ENCODE measurements around the gene SDR42E1. TPM values are rescaled to one million over a fixed set of nuclear protein-coding genes. Genes with fewer than 3 reads are reported as not detected.

SDR42E1 gene
- total and polyA plus RNA-seq, 2 of the 4 experiments (the other 2 are of a cell fraction): 0.44 to 0.72 TPM

DNA sequence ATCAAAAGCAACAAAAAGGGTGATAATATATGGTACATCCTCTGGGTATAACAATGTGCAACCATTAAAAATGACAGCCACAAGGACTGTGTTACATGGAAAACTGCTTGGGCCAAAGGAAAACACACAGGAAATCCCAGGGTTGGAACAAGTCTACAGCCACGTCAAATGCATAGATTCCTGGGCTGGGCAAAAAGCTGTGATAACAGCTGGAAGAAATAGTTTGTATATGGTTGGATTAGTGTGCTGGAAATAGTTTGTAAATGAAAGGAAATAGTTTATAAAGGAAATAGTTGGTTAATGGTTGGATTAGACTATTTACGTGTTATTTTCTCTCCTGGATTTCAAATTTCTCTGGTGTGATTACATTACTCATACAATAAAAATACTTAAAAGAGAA, 26.4 kb upstream of the SDR42E1 start:
- Histone ChIP-seq H3K79me1 (ENCODE audit: low read depth in 1 of 2, low read length in 2 of 2) (no peaks in the 10 kb centered on the region; a peak in 1 of 4 replicates), H3K4me2 (ENCODE audit: low read depth, low read length) (no peak overlapping the region), H2BK120ac (ENCODE audit: low read depth, low read length) (no peak overlapping the region), H3K14ac (replicated peaks; ENCODE audit: low read depth, low read length) (no peak overlapping the region), H4K5ac (ENCODE audit: low read depth, low read length) (no peak overlapping the region), H3K4me3 (ENCODE audit: insufficient read depth, low read depth, low read length) (no peak overlapping the region), H3K18ac (ENCODE audit: low read depth, low read length) (no peak overlapping the region), H2AK9ac (replicated peaks; ENCODE audit: low read depth, low read length, poor library complexity) (no peak overlapping the region), H3K23ac (ENCODE audit: low read depth, low read length) (no peak overlapping the region), H2BK5ac (ENCODE audit: low read depth, low read length, poor library complexity, severe bottlenecking) (peak overlapping the region; percentile 85), H4K8ac (ENCODE audit: low read depth in 2 of 2, low read length in 2 of 2) (peak overlapping the region in 1 of 2 experiments; percentile 74; a peak in 1 of 4 replicates), H3K4ac (ENCODE audit: low read depth, low read length) (no peak overlapping the region), H3K9me1 (ENCODE audit: insufficient read depth, low read length) (peaks cover 3% of the 10 kb centered on the region; the same call in 1 of the 2 replicates), H2BK20ac (ENCODE audit: low read depth, low read length) (no peak overlapping the region), H3K9me3 (ENCODE audit: control insufficient read depth, insufficient read depth, low read length) (no peaks in the 10 kb centered on the region), H2BK15ac (ENCODE audit: low read depth, low read length) (no peak overlapping the region), H3K9ac (ENCODE audit: low read depth, low read length) (no peak overlapping the region), H3K27me3 (ENCODE audit: control insufficient read depth, insufficient read depth, low read length) (no peaks in the 10 kb centered on the region), H2AK5ac (ENCODE audit: low read depth, low read length) (no peak overlapping the region), H3K27ac (ENCODE audit: insufficient read depth, low read length) (no peak overlapping the region), H4K91ac (ENCODE audit: insufficient read depth, low read depth, low read length) (no peak overlapping the region), H3K36me3 (ENCODE audit: control insufficient read depth, insufficient read depth, low read length) (no peaks in the 10 kb centered on the region), H3K56ac (ENCODE audit: extremely low read depth, insufficient read depth, low read length) (no peak overlapping the region), H3K4me1 (ENCODE audit: control insufficient read depth, insufficient read depth, low read length) (peaks cover 13% of the 10 kb centered on the region), H2AFZ (replicated peaks; ENCODE audit: low read length, poor library complexity) (no peak overlapping the region), H4K20me1 (ENCODE audit: insufficient read depth, low read length) (no peaks in the 10 kb centered on the region)
- dilution Hi-C loops (cut with HindIII; ENCODE audit: low sequenced_read_pairs, unreplicated experiment) (no loop called here), in situ Hi-C loops (cut with MboI; ENCODE audit: low sequenced_read_pairs) (no loop called here), intact Hi-C loops (cut with micrococcal nuclease) (loop anchor here (2.0 kb wide), 1 partner anchor 29 kb away; no protein-coding TSS in a partner anchor)
- 0% methylated on average over 1 of the region's 2 CpGs; no CpG with 5 or more reads in 1 of the 2 experiments for WGBS, 2 experiments (ENCODE audit: extremely low coverage in 2 of 2, insufficient read length in 1 of 2)
- TF ChIP-seq SMC3 (IDR thresholded peaks at IDR 0.05; ENCODE audit: low read depth, low read length) (no peak), CHD1 (IDR thresholded peaks at IDR 0.05; ENCODE audit: low read depth, low read length) (no peak), RFX5 (IDR thresholded peaks at IDR 0.05; ENCODE audit: low read depth, low read length) (no peak), RCOR1 (IDR thresholded peaks at IDR 0.05; ENCODE audit: insufficient replicate concordance, low read length) (no peak), BHLHE40 (IDR thresholded peaks at IDR 0.05; ENCODE audit: low read depth, low read length) (no peak), ELK1 (IDR thresholded peaks at IDR 0.05; ENCODE audit: borderline replicate concordance, low read depth, low read length) (no peak), FOS (IDR thresholded peaks at IDR 0.05; ENCODE audit: low read depth, low read length) (no peak), CEBPB (IDR thresholded peaks at IDR 0.05; ENCODE audit: low read depth, low read length) (no peak), NFE2L2 (IDR thresholded peaks at IDR 0.05; ENCODE audit: low read depth, low read length) (no peak), RAD21 (IDR thresholded peaks at IDR 0.05; ENCODE audit: low read length) (no peak), MXI1 (IDR thresholded peaks at IDR 0.05; ENCODE audit: borderline replicate concordance, low read depth, low read length) (no peak), MAZ (IDR thresholded peaks at IDR 0.05; ENCODE audit: borderline replicate concordance, low read depth, low read length) (no peak), MAFK (IDR thresholded peaks at IDR 0.05; ENCODE audit: low read depth, low read length) (no peak), POLR2A (IDR thresholded peaks at IDR 0.05; ENCODE audit: low read depth, low read length) (no peak)
- TF ChIP-seq, protein P1, sequence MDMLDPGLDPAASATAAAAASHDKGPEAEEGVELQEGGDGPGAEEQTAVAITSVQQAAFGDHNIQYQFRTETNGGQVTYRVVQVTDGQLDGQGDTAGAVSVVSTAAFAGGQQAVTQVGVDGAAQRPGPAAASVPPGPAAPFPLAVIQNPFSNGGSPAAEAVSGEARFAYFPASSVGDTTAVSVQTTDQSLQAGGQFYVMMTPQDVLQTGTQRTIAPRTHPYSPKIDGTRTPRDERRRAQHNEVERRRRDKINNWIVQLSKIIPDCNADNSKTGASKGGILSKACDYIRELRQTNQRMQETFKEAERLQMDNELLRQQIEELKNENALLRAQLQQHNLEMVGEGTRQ (IDR thresholded peaks at IDR 0.05; ENCODE audit: low read depth, low read length): no peak
- TF ChIP-seq, protein P2, sequence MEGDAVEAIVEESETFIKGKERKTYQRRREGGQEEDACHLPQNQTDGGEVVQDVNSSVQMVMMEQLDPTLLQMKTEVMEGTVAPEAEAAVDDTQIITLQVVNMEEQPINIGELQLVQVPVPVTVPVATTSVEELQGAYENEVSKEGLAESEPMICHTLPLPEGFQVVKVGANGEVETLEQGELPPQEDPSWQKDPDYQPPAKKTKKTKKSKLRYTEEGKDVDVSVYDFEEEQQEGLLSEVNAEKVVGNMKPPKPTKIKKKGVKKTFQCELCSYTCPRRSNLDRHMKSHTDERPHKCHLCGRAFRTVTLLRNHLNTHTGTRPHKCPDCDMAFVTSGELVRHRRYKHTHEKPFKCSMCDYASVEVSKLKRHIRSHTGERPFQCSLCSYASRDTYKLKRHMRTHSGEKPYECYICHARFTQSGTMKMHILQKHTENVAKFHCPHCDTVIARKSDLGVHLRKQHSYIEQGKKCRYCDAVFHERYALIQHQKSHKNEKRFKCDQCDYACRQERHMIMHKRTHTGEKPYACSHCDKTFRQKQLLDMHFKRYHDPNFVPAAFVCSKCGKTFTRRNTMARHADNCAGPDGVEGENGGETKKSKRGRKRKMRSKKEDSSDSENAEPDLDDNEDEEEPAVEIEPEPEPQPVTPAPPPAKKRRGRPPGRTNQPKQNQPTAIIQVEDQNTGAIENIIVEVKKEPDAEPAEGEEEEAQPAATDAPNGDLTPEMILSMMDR (conservative IDR thresholded peaks at IDR 0.05; ENCODE audit: low read depth, low read length): no peak
- DNase-seq (peak; percentile 53), ATAC-seq (ENCODE audit: low read depth) (peak; percentile 70)
- BruUV-seq (replicated peaks): no TSS peak
- ChIA-PET POLR2A (ENCODE audit: unreplicated experiment) (interaction anchor here (0.6 to 0.8 kb wide), 3 partner anchors 132 to 190 kb away, joined by 3 read pairs; partner anchors contain the start of gene MPHOSPH6), CTCF (interaction anchor here (2.1 kb wide), 1 partner anchor 192 kb away, joined by 10 read pairs; no protein-coding TSS in a partner anchor)
